ENCODE results near the gene STX1B.
"Not testable (repeated sequence)": the region's sequence is repeated elsewhere in the genome, so short reads cannot be mapped to it uniquely, and the experiment has no call there.

STX1B gene

GRCh38 chr16:31013292-31013691 is 2.9 kb upstream of the STX1B start:
- DNase-seq (ENCODE audit: low spot score) = not testable (repeated sequence)

DNA sequence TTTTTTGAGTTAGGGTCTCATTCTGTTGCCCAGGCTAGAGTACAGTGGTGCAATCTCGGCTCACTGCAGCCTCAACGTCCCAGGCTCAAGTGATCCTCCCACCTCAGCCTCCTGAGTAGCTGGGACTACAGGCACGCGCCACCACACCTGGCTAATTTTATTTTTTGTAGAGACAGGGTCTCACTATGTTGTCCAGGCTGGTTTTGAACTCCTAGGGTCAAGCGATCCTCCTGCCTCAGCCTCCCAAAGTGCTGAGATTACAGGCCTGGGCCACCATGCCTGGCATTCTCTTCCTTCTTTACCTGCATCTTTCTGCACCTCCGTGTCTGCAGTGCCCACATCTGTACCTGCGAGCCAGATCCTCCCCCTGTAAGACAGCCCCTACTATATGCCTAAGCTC is 1.4 kb upstream of the STX1B start:
- not testable (repeated sequence) for DNase-seq (ENCODE audit: low spot score)

- DNase-seq (ENCODE audit: low spot score) = no peak
These were observed 399 bp downstream of the STX1B start for GRCh38 chr16:31009894-31010584.

DNA sequence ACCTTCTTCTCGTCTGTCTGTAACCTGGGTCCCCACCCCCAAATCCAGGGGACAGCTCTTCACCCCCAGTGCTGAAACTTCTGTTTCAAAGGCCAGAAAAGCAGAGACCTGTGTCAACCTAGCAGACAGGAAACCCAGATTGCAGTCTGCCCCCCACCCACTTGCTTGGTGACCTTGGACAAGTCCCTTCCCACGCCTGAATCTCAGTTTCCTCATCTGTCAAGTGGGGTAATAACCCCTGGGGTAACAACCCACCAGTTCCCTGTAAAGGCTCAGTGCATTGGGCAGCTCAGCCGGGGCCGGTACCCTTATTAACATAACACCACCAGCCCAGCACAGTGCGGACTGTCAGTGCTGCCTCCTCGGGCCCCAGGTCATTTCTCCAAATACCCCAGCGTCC is 1.3 kb downstream of the STX1B start:
- no peak for DNase-seq (ENCODE audit: low spot score)

DNA sequence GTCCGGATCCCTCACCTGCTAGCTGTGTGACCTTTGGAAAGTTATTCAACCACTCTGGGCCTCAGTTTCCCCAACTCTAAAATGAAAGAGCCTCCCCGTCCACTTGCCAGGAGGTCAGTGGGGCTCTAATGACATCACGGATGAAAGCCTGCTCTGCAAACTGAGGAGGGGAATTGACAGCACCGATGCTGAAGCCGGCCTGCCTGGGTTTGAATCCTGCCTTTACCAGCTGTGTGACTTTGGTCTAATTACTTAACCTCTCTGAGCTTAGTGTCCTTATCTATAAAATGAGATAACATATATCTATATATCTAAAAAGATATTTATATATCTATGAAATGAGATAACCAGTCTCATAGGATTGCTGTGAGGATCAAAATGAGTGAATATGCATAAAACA is 1.9 kb downstream of the STX1B start:
- no peak for DNase-seq (ENCODE audit: low spot score)

- no peak for DNase-seq (ENCODE audit: low spot score)
These were observed 2.3 kb downstream of the STX1B start for GRCh38 chr16:31008149-31008548.

DNA sequence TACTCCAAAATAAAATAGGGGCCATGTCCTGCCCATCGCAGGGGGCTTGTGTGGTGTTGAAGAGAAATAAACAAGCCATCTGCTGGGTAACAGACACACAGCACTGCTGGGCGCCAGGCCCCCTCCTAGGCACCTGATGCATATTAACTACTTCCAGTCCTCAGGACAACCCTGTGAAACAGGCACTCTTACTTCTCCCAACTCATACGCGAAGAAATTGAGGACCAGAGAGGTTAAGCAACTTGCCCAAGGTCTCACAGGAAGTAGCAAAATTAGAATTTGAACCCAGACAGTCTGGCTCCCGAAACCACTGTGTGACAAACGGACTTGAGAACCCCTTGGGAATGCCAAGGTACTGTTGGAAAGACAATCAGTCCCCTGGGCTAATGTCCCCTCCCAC is 2.8 kb downstream of the STX1B start:
- no peak for DNase-seq (ENCODE audit: low spot score)

GRCh38 chr16:31006589-31006988 is 3.8 kb downstream of the STX1B start:
- no peak for DNase-seq (ENCODE audit: low spot score)

- no peak for DNase-seq (ENCODE audit: low spot score)
These were observed 4.4 kb downstream of the STX1B start for GRCh38 chr16:31006086-31006385.

- no peak for DNase-seq (ENCODE audit: low spot score)
These were observed 4.9 kb downstream of the STX1B start for GRCh38 chr16:31005350-31006085.

GRCh38 chr16:31004658-31005057 is 5.8 kb downstream of the STX1B start:
- no peak for DNase-seq (ENCODE audit: low spot score)

DNA sequence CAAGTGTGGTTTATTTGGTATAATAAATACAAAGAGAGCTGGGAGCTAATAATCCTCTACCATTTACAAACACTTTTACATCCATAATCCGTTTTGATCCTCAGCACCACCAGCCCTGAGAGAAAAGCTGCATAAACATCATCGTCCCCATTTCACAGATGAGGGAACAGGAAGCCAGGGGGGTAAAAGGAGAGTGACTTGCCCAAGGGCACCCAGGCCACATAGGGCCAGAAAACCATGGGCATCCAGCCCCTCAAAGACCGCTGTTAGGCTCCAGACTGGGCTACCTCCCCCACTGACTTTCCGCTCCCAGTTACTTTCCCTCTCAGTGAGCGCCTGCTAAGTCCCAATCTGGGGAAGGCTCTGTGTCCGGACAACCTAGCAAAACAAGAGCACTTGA is 6.7 kb downstream of the STX1B start:
- DNase-seq (ENCODE audit: low spot score) = no peak

- no peak for DNase-seq (ENCODE audit: low spot score)
These were observed 7.5 kb downstream of the STX1B start for GRCh38 chr16:31002862-31003341.

- no peak for DNase-seq (ENCODE audit: low spot score)
These were observed 8.2 kb downstream of the STX1B start for GRCh38 chr16:31002250-31002700.

GRCh38 chr16:31001507-31002249 is 8.8 kb downstream of the STX1B start:
- DNase-seq (ENCODE audit: low spot score) = no peak

GRCh38 chr16:31000671-31001382 is 9.6 kb downstream of the STX1B start:
- no peak for DNase-seq (ENCODE audit: low spot score)

GRCh38 chr16:30998852-30999761 is 11.3 kb downstream of the STX1B start:
- no peak for DNase-seq (ENCODE audit: low spot score)

DNA sequence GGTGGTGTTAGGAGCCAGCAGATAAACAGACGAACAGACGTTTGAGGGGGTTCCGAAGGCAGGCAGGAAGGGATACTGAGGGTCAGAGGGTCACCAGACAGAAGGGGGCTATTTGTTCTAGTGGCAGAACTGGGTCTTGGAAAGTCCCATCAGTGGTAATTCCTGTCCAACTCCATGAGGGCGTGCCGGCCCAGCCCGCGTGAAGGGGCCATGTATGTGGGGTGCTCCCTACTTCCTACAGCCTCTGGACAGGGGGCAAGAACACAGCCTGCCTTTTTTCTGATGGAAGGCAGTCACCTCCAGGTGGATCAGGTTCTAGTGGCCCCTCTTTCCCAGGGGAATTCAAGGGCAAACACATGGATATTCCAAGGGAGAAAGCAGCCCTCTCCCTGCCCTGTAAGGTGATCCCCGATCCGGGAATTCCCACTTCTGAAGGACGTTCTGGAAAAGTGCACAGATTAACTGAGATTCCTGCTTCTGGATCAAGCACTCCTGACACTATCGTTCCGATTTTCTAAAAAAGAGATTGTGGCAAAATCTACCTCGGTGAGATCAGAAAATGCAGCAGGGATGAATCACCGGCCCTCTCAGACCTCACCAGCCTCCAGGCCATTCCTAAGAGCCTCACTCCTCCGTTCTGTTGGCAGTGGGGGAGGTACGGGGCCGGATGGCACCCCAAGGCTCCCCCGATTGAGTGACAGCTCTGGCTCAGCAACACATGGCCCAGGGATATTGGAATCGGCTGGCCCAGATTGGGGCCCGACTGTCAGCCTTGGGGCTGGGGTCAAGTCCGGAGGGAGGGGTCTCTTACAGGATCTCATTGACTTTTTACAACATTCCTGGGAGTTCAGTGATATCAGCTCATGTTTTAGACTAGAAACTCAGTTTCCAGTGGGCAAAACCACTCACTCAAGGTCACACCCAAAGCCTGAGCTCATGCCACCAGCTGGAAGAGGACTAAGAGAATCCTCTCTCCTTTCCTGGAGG is 12.4 kb downstream of the STX1B start:
- DNase-seq (ENCODE audit: low spot score) = peak; percentile 57

- DNase-seq (ENCODE audit: low spot score) = peak; percentile 81
These were observed 13.3 kb downstream of the STX1B start for GRCh38 chr16:30996985-30997724.

Data from SW480 (cell line).